Left colon (tissue), 2 donors: Measurements from ENCODE around the gene SOX30. TPM values are rescaled to one million over a fixed set of nuclear protein-coding genes. Genes with fewer than 3 reads are reported as not detected.

Experiments used
- ATAC-seq: fragments of 200-7000 bp; cut with Tn5 transposase; one replicate; pipeline ENCODE4 v1.9.1; 2020; ENCODE audit warnings: mild to moderate bottlenecking, moderate library complexity
- DNase-seq, 2 donors: peaks; one replicate each; pipeline ENCODE4 v3.0.0-alpha.2; 2020
- intact Hi-C, 2 donors: fragments of 100-400 bp; cut with DNase I in 1 of 2; cut with micrococcal nuclease in 1 of 2; formaldehyde crosslinking; loops; one replicate each; pipeline versions ENCODE4 v1.11.2 to v1.14.0; 2022; cut with DNase I, micrococcal nuclease
- total RNA-seq, 2 donors: library from RNA; stranded (reverse); fragmentation: NEBNext Ultra II Directional; extraction: Animal tissue kit (Norgen Biotek cat#: 25700); gene quantifications; one replicate each; pipeline ENCODE4 v1.2.1, GENCODE V29; 2021
- donor health status: DM: no; HTN: no; CAD: no.
- donor health status: DM: yes; HTN: yes; CAD: no.

Gene SOX30
- total RNA-seq, 2 donors from 2014 or later: 0.15 to 0.28 TPM

GRCh38 chr5:157669701-157670097, 17.5 kb upstream of the SOX30 start:
- peak; percentile 35 for ATAC-seq
- intact Hi-C loops: no loop called here
- DNase-seq: peak in 1 of 2 donors; percentile 28

GRCh38 chr5:157668356-157668755, 16.1 kb upstream of the SOX30 start:
- ATAC-seq: no peak
- intact Hi-C loops: no loop called here
- no peak for DNase-seq

GRCh38 chr5:157665467-157666070, 13.3 kb upstream of the SOX30 start:
- no peak for DNase-seq
- no peak for ATAC-seq

GRCh38 chr5:157659868-157660660, 7.8 kb upstream of the SOX30 start:
- intact Hi-C loops: no loop called here
- no peak for ATAC-seq
- no peak for DNase-seq

More at GRCh38 chr5:157665467-157666070, 13.3 kb upstream of the SOX30 start:
- intact Hi-C loops: no loop called here

GRCh38 chr5:157658893-157659292, 6.7 kb upstream of the SOX30 start:
- ATAC-seq (no peak), DNase-seq (no peak)
- intact Hi-C loops: no loop called here

- no peak for ATAC-seq
- intact Hi-C loops: no loop called here
- DNase-seq: no peak
Measured at GRCh38 chr5:157657516-157657915, 5.3 kb upstream of the SOX30 start.

- ATAC-seq: peak; percentile 99
- intact Hi-C loops: no loop called here
- DNase-seq: peak; percentile 82 to 87
Measured at GRCh38 chr5:157651623-157652376, 438 bp downstream of the SOX30 start.

- ATAC-seq: no peak
- intact Hi-C loops: no loop called here
Measured at GRCh38 chr5:157650991-157651611, 1.1 kb downstream of the SOX30 start.

GRCh38 chr5:157649101-157649500, 3.1 kb downstream of the SOX30 start:
- no peak for ATAC-seq
- no peak for DNase-seq
- intact Hi-C loops: no loop called here

More at GRCh38 chr5:157650991-157651611, 1.1 kb downstream of the SOX30 start:
- no peak for DNase-seq

GRCh38 chr5:157648275-157648990, 3.8 kb downstream of the SOX30 start:
- DNase-seq (no peak), ATAC-seq (no peak)
- intact Hi-C loops: no loop called here

- ATAC-seq: no peak
Measured at GRCh38 chr5:157640406-157641066, 11.7 kb downstream of the SOX30 start.

GRCh38 chr5:157630341-157630740, 21.9 kb downstream of the SOX30 start:
- intact Hi-C loops: no loop called here
- ATAC-seq: no peak
- no peak for DNase-seq

More at GRCh38 chr5:157640406-157641066, 11.7 kb downstream of the SOX30 start:
- intact Hi-C loops: no loop called here
- DNase-seq: no peak

- DNase-seq (no peak), ATAC-seq (no peak)
- intact Hi-C loops: no loop called here
Measured at GRCh38 chr5:157626831-157627230, 25.4 kb downstream of the SOX30 start.

GRCh38 chr5:157624144-157624543, 28.1 kb downstream of the SOX30 start:
- DNase-seq: no peak
- intact Hi-C loops: no loop called here
- ATAC-seq: peak; percentile 88

- intact Hi-C loops: no loop called here
- ATAC-seq: no peak
- no peak for DNase-seq
Measured at GRCh38 chr5:157620776-157621175, 31.5 kb downstream of the SOX30 start.

GRCh38 chr5:157618191-157618765, 34.0 kb downstream of the SOX30 start:
- DNase-seq (no peak), ATAC-seq (no peak)
- intact Hi-C loops: no loop called here

- intact Hi-C loops: no loop called here
- DNase-seq (no peak), ATAC-seq (no peak)
Measured at GRCh38 chr5:157616785-157617184, 35.5 kb downstream of the SOX30 start.
